GM19240 (cell line): ENCODE data around the gene METTL22.

Experiments used
- DNase-seq: peaks from one replicate; pipeline ENCODE4 v3.0.0; 2011; ENCODE audit warnings: low spot score; ENCODE audit not compliant: insufficient read length

Gene METTL22

GRCh38 chr16:8691728-8692127 is 70.2 kb downstream of the METTL22 start:
- DNase-seq, result no peak

GRCh38 chr16:8694795-8695728 is 73.6 kb downstream of the METTL22 start:
- no peak for DNase-seq

GRCh38 chr16:8696880-8697279 is 75.4 kb downstream of the METTL22 start:
- no peak for DNase-seq

GRCh38 chr16:8697965-8698364 is 76.5 kb downstream of the METTL22 start:
- DNase-seq, result no peak
